NCI-H1092 treated with DMSO at 0.1 percent for 48 hours (cell line): Measurements from ENCODE around the gene SEMA3A.
"Not testable (repeated sequence)": the region's sequence is repeated elsewhere in the genome, so short reads cannot be mapped to it uniquely, and the experiment has no call there.

Experiments
- DNase-seq: peaks from one replicate; lab custom pipeline; 2025; lab: John Stamatoyannopoulos, UW

SEMA3A gene

GRCh38 chr7:84060000-84060399, 134.6 kb downstream of the SEMA3A start:
- DNase-seq = no peak

DNA sequence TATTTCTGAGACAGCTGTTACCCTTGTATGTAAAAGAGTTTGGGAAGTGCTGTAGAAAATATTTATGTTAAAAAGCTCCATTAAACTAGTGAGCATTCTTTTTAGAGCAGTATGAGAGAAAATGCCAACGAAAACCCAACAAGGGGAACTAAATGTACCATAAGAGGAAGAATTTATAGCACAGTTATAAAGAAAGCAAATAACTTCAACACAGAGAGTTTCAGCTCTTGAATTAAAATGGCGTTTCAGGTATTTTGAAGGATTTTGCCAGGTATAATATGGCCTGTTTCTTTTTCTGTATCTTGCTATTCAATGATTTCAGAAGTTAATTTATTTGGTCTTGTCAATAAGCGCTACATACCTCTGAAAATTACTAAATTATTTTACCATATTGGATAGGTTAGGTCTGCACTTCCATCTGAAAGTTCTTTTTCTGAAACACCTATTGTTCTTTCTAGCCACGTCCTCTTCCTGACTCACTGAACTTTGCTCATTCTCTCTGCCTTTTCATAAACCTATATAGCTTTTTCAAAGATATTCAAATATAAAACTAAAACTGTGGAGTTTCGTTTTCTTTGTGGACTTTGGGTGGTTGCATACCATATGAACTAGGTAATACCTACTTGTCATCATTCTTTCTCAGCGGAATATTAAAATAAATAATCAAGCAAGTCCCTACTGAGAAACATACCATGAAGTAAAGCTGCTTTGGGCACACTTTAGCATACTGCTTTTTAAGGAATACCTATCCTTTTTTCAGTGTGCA, 136.1 kb downstream of the SEMA3A start:
- DNase-seq = no peak

DNA sequence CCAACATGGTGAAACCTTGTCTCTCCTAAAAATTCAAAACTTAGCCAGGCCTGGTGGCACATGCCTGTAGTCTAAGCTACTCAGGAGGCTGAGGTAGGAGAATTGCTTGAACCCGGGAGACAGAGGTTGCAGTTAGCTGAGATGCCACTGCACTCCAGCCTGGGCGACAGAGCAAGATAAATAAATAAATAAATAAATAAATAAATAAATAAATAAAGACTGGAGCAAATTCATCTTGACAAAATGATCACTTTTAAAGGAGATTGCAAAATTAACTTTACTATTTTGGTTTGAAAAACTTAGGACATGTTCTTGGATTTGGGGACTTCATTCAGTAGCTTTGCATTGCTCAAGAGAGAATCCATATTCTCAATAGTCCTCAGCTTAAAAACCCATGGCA, 137.0 kb downstream of the SEMA3A start:
- no peak for DNase-seq

DNA sequence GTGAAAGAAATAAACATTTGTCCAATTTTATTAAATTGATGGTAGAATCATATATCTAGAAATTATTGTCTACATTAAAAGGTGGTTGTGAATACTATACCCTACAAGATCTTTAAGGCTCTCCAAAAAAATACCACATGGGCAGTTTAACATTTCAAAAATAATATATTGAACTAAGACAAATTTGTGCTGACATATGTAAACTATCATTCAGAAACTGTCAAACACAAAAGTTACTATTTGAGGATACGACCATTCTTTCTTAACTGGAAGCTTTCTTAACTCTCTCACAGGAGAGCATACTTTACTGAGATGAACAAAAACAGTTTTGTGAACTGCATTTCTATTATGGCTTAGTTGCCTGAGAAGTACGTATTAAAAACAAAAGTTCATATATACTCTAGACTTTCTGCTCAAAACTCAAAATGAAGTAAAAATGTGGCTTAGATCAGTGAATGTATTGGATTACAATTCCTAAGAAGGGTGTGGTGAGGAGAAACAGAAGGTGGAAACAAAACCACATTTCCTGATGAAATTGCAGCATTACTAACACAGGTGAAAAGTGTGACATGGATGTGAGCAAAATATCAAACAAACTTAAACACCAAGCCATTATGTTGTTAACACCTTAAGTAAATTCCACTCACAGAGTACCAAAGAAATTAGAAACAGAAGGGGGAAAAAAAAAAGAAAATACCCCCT, 138.5 kb downstream of the SEMA3A start:
- no peak for DNase-seq

DNA sequence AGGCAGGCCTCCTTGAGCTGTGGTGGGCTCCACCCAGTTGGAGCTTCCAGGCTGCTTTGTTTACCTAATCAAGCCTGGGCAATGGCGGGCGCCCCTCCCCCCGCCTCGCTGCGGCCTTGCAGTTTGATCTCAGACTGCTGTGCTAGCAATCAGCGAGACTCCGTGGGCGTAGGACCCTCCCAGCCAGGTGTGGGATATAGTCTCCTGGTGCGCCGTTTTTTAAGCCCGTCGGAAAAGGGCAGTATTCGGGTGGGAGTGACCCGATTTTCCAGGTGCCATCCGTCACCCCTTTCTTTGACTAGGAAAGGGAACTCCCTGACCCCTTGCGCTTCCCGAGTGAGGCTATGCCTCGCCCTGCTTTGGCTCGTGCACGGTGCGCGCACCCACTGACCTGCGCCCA, 139.4 kb downstream of the SEMA3A start:
- DNase-seq = not testable (repeated sequence)

DNA sequence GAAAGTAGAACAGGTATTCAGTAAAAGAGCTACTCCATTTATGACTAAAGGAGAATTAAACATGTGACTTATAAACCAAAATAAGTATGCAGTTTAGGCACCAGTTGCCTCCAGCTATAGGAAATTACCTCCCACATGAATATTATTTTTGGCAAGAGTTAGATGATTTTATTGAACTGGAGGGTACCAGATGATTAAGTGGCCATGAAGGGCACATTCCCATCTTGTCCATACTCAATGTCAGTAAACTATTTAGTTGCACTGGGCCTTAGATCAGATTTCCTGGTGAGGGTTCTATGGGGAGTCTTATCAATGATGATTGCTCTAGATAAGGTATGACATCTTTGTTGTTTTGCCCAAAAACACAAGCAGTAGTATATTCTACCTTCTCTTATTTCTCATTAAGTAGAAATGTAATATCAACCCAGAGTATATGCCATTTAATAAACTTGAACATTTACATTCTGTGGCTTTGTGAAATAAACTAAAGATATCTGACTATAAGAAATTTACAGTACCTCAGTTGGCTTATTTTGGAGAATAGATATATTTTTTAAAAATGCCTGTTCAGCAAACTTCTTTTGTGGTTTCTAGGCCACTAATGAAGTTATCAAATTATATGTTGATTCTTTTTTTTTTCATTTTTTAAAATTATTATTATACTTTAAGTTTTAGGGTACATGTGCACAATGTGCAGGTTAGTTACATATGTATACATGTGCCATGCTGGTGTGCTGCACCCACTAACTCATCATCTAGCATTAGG, 145.3 kb downstream of the SEMA3A start:
- DNase-seq = no peak

DNA sequence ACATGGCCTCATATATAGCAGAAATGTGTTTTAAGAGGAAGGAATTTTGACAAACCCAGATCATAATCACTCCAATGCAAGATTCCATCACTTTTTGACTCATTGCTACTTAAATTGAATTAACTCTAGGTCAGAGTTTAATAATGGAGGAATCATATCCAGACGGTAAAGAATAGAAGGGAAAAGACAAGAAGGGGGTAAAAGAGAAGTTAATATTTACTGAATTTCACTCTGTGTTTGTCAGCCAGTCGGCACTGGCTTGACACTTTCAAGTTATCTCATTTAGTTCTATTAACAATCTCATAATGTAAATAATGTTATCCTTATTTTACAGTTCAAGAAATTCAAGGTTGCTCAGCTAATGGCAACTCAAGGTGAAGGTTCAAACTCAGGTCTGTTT, 147.5 kb downstream of the SEMA3A start:
- DNase-seq = no peak

- no peak for DNase-seq
Measured at GRCh38 chr7:84044834-84045233, 149.8 kb downstream of the SEMA3A start.

GRCh38 chr7:84043661-84044191, 150.9 kb downstream of the SEMA3A start:
- no peak for DNase-seq

GRCh38 chr7:84042110-84042539, 152.5 kb downstream of the SEMA3A start:
- DNase-seq = no peak

GRCh38 chr7:84041649-84042048, 152.9 kb downstream of the SEMA3A start:
- no peak for DNase-seq

GRCh38 chr7:84040355-84040754, 154.2 kb downstream of the SEMA3A start:
- peak; percentile 82 for DNase-seq

DNA sequence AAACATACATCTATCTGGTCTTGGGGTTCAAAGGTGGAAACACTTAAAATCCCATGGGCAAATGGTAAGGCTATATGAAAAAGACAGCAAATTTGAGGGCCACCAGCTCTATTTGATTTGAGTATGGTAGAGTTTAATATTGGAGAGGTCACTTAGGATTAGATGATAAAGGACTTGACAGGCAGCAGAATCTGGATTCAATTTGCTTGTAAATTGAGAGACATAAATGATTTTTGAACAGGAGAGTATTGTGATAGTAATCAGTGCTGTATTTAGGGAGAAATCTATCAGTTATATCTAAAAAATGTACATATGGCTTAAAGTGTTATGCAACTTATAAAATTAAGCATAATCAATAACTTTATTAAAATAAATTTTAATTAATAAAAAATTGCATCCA, 155.2 kb downstream of the SEMA3A start:
- no peak for DNase-seq

GRCh38 chr7:84027678-84028077, 166.9 kb downstream of the SEMA3A start:
- DNase-seq = no peak

DNA sequence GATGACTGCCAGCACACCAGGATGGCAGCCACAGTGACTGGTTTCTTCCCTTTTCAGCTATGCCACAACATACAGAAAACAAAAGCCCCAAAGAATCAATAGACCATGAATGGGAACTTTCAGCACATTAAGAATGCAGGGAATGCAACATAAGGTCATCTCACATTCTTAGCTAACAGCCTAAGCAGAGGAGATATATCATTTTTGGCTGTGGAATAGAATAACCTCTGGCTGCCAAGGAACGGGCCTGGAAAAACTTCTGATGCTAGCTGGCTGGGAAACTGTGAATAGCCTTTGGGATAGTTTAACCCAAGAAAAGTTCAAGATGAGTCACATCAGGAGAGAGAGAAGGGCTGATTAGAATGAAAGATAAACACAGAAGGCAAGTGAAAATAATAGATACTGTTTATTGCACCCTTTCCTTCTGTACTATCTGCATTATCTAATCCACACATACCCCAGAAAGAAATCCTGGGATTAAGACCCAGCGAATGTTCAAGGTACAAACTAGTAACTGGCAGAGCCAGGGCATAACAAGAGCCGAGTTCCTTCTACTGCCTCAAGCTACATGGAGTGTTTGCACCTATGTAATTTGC, 169.2 kb downstream of the SEMA3A start:
- DNase-seq = no peak

- peak; percentile 94 for DNase-seq
Measured at GRCh38 chr7:84022684-84023308, 171.8 kb downstream of the SEMA3A start.

DNA sequence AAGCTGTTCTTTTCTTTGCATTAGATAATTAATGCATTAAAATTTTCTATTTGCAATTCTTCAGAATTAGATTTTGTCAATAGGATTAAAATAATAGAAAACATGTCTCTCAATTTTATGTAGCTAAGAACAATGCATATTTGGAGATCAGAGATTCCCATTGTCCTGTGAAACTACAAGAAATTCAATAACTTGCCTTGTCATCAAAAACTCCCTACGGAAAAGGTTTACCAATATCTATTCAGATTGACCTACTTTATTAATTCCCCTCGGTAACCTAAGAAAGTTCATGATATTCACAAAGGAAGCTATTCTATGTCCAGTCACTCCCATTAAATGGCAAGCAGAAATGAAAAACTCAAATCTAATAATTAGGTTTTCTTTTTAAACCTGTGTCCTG, 172.6 kb downstream of the SEMA3A start:
- DNase-seq = no peak

- no peak for DNase-seq
Measured at GRCh38 chr7:84021292-84021908, 173.2 kb downstream of the SEMA3A start.

GRCh38 chr7:84017651-84018050, 176.9 kb downstream of the SEMA3A start:
- no peak for DNase-seq

DNA sequence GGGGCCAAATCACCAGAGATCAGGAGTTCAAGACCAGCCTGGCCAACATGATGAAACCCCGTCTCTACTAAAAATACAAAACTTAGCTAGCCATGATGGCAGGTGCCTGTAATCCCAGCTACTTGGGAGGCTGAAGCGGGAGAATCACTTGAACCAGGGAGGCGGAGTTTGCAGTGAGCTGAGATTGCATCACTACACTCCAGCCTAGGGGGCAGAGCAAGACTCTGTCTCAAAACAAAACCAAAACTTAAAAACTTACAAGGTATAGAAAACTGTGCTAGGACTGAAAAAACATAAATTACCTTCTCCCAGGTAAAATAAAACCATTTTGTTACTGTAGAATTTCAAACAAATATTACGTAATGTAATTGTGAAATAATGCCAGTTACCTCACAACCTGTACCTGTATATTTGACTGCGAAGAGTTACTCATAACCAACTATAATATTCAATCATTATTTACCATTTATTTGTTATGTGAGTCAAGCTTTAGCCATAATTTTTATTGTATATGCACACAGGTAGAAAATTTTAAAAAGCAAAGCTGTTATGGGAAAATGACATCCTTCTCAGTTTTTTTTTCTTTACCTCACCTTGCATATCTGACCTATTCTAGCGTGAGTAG, 180.9 kb downstream of the SEMA3A start:
- no peak for DNase-seq

DNA sequence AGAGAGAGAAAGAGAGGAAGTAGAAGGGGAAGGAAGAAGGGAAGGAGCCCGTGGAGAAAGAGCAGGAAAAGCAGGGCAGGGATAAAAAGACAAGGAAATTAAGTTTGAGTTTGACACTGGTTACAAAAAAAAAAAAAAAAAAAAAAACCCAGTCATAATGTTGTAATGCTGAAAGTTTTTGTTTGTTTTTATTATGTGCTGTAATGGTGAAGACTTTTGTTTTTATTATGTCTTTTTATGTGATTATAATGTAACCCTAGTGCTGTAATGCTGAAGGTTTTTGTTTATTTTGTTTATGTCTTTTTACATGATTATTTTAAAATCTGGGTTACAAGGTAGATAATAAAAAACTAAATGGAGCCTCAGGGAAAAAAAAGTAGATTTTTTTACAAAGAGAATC, 184.8 kb downstream of the SEMA3A start:
- DNase-seq = no peak
